ENCODE measurements around the gene ARHGAP24.
"Not testable (repeated sequence)": the region's sequence is repeated elsewhere in the genome, so short reads cannot be mapped to it uniquely, and the experiment has no call there.

The ARHGAP24 gene

DNA sequence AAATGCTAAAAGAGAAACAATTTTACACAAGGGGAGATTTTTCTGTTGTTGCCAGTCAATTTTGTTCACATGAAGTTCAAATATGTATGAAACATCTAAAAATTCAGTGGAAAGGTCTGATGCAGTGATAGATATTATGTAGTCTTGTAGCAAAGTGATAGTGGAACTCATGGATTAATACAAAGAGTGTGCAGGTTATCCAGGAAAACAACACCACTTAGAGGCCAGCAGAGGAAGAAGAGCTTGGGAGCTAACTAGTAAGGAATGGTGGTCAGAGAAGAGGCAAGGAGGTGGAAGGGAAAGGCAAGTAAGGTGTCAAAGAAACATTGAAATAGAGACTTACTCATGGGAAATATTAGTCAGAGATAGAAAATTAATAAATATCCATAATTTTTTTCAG is 489.3 kb downstream of the ARHGAP24 start:
- no peak for DNase-seq (ENCODE audit: low read depth)

GRCh38 chr4:85965017-85965416 is 490.1 kb downstream of the ARHGAP24 start:
- not testable (repeated sequence) for DNase-seq (ENCODE audit: low read depth)

- no peak for DNase-seq (ENCODE audit: low read depth)
Observed at GRCh38 chr4:85965529-85965928, 490.6 kb downstream of the ARHGAP24 start.

DNA sequence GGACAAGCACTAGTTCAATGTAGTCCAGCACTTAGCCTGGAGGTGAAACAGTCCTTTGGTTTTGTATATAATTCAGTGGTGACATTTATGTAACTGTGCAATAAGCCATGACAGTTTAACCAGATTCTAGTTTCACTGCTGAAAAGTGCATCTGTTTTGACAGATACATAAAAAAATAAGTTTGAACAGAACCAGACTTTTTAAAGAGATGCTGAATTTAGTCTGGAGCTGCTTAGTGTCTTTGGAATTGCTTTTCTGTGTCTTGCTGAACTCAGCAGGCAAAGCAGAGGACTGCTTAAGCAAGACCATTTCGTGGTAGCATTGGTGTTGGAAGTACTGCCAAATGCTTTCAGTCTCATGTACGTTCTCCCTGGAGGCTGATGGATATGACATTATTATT is 491.4 kb downstream of the ARHGAP24 start:
- no peak for DNase-seq (ENCODE audit: low read depth)

GRCh38 chr4:85967872-85968271 is 492.9 kb downstream of the ARHGAP24 start:
- no peak for DNase-seq (ENCODE audit: low read depth)

DNA sequence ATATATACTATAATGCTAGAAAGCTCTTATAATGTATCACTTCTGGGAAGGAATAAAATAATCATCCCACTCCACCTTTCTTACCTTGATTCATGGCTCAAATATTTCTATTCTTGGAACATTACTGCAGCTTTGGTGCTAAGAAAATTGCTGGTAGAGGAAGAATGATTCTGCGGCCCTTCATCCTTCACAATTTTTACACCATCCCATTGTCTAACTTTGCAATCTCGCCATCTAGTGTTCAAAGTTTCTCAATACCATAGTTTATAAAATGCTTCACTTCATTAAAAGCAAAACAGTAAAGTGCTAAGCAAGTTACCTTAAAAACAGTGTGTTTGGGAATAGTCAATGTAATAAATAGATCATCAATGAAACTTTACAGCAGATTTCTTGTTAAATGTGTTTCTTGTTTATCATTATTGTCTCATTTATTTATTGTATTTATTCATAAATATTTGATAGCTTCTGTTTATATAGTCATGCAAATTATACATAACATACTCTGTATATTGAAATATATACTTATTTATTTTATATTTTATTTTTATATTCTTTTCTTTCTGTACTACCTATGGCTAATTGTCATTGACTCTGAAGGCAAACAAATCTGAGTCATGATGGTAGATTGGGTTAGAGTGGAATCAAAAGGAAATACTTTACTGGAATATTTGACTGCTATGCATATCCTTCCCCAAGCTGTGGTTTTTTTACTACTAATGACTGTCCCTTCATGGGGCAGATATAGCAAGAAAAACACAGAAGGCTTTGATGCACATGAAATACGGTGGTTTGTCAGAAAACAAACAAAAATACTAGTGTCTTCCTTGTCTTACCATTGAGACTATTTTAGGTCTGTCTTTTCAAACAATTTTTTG is 494.2 kb downstream of the ARHGAP24 start:
- DNase-seq (ENCODE audit: low read depth), result no peak

DNA sequence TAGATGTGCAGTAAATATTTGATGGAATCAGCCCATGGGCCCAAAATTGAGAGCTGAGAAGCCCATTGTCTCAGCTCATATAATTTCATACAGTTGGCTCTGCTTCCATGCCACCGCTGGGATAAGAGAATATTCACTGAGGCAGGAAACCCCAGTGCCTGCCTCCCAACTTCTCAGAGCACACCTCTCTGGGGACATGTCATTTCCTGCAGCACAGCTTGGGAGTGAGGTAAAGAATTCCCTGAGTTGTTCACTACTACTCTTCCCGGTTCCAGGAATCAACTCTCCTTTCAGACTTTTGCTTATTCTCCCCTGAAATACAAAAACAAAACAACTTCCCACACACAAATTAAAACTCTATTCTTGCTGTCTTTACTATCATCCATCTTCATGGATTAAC is 495.6 kb downstream of the ARHGAP24 start:
- DNase-seq (ENCODE audit: low read depth), result no peak

GRCh38 chr4:85979276-85979675 is 504.3 kb downstream of the ARHGAP24 start:
- DNase-seq (ENCODE audit: low read depth), result no peak

DNA sequence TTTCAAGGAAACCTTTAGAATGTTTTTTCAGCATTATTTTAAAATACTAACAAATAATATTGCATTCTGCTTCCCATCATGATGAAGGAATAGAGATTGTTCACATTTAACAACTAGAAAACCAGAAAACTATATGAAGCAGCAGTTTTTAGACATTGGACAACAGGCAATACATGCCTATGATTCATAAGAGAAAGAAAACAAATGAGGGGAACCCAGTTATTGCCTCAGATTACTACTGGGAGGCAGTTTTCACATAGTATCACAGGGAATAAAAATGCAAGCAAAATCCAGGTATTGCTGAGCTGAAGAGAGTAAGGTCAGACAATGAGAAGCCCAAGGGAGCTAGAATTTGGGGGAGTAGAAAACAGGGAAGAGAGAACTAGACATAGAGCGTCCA is 511.3 kb downstream of the ARHGAP24 start:
- no peak for DNase-seq (ENCODE audit: low read depth)

- no peak for DNase-seq (ENCODE audit: low read depth)
Observed at GRCh38 chr4:85993641-85994040, 518.7 kb downstream of the ARHGAP24 start.

DNA sequence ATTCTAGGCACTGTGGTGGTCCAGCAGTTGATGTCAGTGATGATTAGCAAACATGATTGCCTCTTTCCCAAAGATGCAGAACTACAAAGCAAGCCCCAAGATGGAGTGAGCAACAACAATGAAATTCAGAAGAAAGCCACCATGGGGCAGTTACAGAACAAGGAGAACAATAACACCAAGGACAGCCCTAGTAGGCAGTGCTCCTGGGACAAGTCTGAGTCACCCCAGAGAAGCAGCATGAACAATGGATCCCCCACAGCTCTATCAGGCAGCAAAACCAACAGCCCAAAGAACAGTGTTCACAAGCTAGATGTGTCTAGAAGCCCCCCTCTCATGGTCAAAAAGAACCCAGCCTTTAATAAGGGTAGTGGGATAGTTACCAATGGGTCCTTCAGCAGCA is 519.6 kb downstream of the ARHGAP24 start:
- no peak for DNase-seq (ENCODE audit: low read depth)

DNA sequence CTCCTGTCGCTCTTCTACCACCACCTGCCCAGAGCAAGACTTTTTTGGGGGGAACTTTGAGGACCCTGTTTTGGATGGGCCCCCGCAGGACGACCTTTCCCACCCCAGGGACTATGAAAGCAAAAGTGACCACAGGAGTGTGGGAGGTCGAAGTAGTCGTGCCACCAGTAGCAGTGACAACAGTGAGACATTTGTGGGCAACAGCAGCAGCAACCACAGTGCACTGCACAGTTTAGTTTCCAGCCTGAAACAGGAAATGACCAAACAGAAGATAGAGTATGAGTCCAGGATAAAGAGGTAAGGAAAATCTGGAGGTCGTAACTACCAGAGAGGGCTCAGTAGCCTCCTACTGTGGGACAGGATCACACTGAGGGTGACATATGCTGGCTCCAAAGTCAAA is 520.4 kb downstream of the ARHGAP24 start:
- no peak for DNase-seq (ENCODE audit: low read depth)

DNA sequence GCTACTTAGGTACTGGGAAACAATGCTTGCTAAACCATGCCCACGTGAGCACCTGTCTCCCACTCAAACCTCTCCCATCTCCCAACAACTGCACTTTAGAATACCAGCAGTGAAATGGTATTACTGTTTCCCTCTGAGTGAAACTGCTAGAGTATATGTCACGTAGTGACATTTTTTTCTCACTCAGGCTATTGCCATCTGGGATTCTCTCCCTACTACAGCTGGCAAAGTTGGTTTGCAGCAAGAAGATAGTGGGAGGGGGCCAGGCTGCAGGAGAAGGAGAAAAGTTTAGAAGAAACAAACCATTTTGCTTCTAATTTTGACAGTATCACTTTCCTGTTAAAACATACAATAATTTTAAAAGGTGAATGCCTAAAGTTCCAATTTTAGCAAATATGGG is 526.6 kb downstream of the ARHGAP24 start:
- DNase-seq (ENCODE audit: low read depth), result no peak

DNA sequence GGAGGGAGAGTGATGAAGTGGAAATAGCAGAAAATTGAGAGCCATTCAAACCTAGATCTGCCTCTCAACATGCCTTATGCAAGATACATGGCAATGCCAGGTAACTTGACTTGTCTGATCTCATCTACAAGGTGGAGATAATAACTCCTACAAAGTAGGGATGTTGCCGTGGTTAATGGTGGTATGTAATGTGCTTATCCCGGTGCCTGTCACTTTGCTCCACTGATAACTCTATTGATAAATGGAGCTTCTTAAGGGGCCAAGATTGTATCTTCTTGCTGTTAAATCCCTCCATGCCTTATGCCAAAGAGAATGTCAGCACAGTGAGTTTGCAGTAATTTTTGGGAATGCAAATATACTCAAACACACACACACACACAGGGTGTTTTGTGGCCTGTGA is 529.1 kb downstream of the ARHGAP24 start:
- no peak for DNase-seq (ENCODE audit: low read depth)

DNA sequence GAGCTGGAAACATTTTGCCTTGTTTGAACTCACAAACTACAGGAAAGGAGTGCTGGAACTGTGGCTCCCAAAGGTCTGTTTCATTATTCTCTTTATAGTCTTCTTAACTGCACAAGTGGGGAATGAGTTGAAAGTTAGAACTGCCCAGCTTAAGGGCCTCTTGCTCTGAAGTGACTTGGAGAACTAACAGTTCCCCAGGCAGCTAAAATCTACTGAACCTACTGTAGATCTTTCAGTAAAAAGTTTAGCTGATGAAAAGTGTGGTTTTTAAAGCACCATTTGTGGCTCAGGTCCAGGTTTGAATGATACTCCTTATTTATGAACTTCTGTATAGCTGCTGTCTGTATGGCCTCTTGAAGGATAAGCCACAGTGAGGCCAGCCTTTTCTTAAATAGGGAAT is 531.1 kb downstream of the ARHGAP24 start:
- DNase-seq (ENCODE audit: low read depth), result no peak

DNA sequence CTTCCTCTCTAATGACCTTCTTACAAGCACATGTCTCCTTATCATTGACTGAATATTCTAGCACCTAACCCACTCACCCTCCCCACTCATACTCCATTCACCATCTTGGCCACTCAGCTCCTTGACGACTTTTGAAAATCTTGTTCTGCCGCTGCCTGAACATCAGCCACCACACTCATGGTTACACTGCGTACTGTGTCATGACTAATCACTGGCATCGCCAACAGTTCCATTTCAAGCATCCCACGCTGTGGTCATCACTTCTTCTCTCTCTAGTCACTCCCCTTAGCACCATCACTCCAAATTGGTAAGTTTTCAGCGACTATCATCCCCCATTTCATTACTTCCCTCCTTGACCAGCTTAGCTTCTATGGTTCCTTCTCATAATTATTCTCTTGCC is 532.1 kb downstream of the ARHGAP24 start:
- no peak for DNase-seq (ENCODE audit: low read depth)

DNA sequence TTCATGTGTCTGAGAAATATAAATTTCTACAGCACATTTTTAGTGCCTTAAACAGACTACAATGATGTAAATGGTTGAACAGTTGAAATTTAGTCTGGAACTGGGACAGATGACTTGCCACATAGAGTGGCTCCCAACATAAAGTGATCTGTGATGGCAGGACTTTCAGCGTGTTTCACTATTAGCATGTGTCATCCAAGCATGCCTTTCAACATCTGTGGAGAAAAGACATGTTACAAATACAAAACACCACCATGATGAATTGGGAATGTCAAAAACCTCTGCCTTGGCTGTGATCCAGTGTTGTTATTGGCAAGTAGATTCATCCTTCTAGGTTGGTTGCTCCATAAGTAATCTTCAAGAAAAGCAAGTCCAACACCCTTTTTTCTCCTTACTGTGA is 536.2 kb downstream of the ARHGAP24 start:
- no peak for DNase-seq (ENCODE audit: low read depth)

- no peak for DNase-seq (ENCODE audit: low read depth)
Observed at GRCh38 chr4:86013621-86014020, 538.7 kb downstream of the ARHGAP24 start.

DNA sequence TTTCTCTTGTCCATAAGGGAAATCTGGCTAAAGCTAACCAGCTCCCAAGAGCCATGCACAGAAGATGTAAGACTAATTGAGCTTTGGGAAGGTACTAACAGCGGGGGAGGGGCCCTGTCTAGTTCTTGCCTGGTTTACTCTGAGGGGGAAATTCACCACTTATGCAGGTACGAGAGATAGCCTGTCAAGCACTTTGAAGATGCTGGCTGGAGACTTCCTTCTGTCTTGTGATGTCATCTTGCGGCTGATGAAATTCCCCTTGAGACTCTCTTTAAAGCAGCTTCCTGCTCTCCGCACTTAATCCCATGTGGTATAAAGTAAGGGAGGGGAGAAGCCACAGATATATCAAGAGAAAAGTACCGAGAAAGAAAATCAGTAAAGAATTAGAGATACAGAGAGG is 539.6 kb downstream of the ARHGAP24 start:
- DNase-seq (ENCODE audit: low read depth), result no peak

DNA sequence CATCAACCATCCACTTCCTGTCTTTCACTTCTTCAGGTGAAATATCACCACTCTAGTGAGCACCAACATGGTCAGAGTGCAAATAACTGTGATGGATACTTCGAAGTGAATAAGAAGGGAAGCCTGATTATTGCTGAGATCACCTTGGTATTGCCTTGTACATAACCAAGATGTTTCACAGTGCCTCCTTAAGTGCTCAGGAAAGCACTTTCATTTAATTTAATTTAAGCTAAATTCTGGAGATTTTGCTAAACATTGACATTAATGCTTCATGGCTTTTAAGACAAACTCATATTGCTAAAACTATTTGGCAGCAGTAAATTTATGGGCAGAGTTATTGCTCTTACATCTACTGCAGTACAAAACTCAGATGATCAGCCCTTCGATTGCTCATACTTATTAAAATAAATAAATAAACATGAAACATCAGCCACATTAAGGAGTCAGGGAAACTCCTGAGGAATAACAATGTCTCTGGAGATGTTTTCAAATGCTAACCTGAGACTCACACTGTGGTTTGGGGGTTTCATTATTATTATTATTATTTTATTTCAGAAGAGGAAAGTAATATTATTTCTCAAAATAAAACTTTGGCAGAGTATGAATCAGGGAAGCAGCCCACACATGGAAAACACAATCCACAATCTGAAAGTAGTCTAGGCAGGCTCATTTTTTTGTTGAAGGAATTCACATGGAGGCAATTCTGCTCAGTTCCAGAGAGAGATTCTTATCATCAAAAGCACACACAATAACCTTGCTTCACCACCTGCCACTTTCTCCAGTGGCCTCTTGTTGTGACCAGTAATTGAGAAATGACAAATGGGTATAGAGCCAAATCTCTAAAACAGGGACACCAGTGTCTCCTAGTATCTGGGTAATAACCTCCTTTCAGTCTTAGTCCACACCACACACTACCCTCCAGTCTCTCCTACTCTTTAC is 540.7 kb downstream of the ARHGAP24 start:
- no peak for DNase-seq (ENCODE audit: low read depth)

GRCh38 chr4:86019362-86019761 is 544.4 kb downstream of the ARHGAP24 start:
- no peak for DNase-seq (ENCODE audit: low read depth)

DNA sequence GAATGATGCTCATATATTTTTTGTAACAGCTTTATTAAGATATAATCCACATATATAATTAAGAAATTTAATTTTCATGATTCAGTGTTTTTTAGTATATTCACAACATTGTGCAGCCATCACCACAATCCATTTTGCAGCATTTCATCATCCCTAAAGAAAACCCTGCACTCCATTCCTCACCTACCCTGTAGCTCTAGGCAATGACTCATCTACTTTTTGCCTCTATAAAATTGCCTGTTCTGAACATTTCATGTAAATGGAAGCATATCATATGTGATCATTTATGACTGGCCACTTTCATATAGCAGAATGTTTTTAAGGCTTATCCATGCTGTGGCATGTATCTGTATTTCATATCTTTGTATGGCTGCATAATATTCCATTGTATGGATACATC is 545.0 kb downstream of the ARHGAP24 start:
- no peak for DNase-seq (ENCODE audit: low read depth)

- not testable (repeated sequence) for DNase-seq (ENCODE audit: low read depth)
Observed at GRCh38 chr4:86021671-86022070, 546.7 kb downstream of the ARHGAP24 start.

All from activated gamma-delta T cell treated with anti-CD3 and anti-CD28 coated beads, Interleukin-2, amount 50 U/mL, for 16 hours (primary cell).